CD4-positive, alpha-beta T cell treated with Interleukin-10 for 1 hour (primary cell): ENCODE results near the gene TSSC4.
A peak's percentile ranks its signal among the peaks of the same experiment; 100 is the strongest.

Source experiments
- DNase-seq: peaks from one replicate; pipeline ENCODE4 v3.0.0-alpha.2; 2020

TSSC4 gene

GRCh38 chr11:2420502-2421225, 20.1 kb downstream of the TSSC4 start:
- peak; percentile 72 for DNase-seq

- DNase-seq = no peak
These were observed 20.9 kb downstream of the TSSC4 start for GRCh38 chr11:2421226-2421994.

GRCh38 chr11:2421996-2422395, 21.4 kb downstream of the TSSC4 start:
- DNase-seq = no peak

- DNase-seq = no peak
These were observed 22.1 kb downstream of the TSSC4 start for GRCh38 chr11:2422461-2423156.

GRCh38 chr11:2423157-2424025, 22.8 kb downstream of the TSSC4 start:
- no peak for DNase-seq

GRCh38 chr11:2424811-2425495, 24.4 kb downstream of the TSSC4 start:
- no peak for DNase-seq

- DNase-seq = no peak
These were observed 25.0 kb downstream of the TSSC4 start for GRCh38 chr11:2425506-2425905.

- DNase-seq = no peak
These were observed 25.7 kb downstream of the TSSC4 start for GRCh38 chr11:2426221-2426620.

GRCh38 chr11:2426826-2427521, 26.4 kb downstream of the TSSC4 start:
- DNase-seq = no peak

GRCh38 chr11:2427721-2428321, 27.3 kb downstream of the TSSC4 start:
- no peak for DNase-seq

GRCh38 chr11:2428322-2428795, 27.8 kb downstream of the TSSC4 start:
- DNase-seq = peak; percentile 88

GRCh38 chr11:2431395-2431794, 30.8 kb downstream of the TSSC4 start:
- DNase-seq = no peak

- DNase-seq = no peak
These were observed 31.6 kb downstream of the TSSC4 start for GRCh38 chr11:2432171-2432621.

- DNase-seq = no peak
These were observed 32.1 kb downstream of the TSSC4 start for GRCh38 chr11:2432628-2433071.

- no peak for DNase-seq
These were observed 32.8 kb downstream of the TSSC4 start for GRCh38 chr11:2433106-2433925.

- DNase-seq = no peak
These were observed 33.5 kb downstream of the TSSC4 start for GRCh38 chr11:2434008-2434407.

- DNase-seq = no peak
These were observed 34.1 kb downstream of the TSSC4 start for GRCh38 chr11:2434506-2435255.

- no peak for DNase-seq
These were observed 34.9 kb downstream of the TSSC4 start for GRCh38 chr11:2435288-2436012.
